Esophagus squamous epithelium (tissue), 4 donors: ENCODE data around the gene ARHGAP42.

Experiments
- CTCF ChIP-seq, 6 experiments: fragments of 450-650 bp in 4 of 6; fragments of 200-600 bp in 2 of 6; sonication (generic) in 2 of 6; IDR thresholded peaks; one replicate each; pipeline ENCODE4 v1.5.1; 2016 to 2019; ENCODE audit warnings: antibody characterized with exemption in 6 of 6, mild to moderate bottlenecking in 4 of 6, moderate library complexity in 4 of 6
- POLR2A ChIP-seq, 4 donors: fragments of 450-650 bp; IDR thresholded peaks; one replicate each; pipeline ENCODE4 v1.6.1; 2017; ENCODE audit warnings: antibody characterized with exemption in 4 of 4, mild to moderate bottlenecking in 4 of 4, moderate library complexity in 3 of 4

GRCh38 chr11:100746448-100746847, 59.4 kb downstream of the ARHGAP42 start:
- TF ChIP-seq POLR2A (IDR thresholded peaks at IDR 0.05) (no peak), CTCF (IDR thresholded peaks at IDR 0.05) (no peak)
